Measurements from ENCODE around the gene SNX21. TPM values are rescaled to one million over a fixed set of nuclear protein-coding genes. Genes with fewer than 3 reads are reported as not detected.

SNX21 gene
- total RNA-seq, 1 donor from 2014 or later = 20.1 TPM

DNA sequence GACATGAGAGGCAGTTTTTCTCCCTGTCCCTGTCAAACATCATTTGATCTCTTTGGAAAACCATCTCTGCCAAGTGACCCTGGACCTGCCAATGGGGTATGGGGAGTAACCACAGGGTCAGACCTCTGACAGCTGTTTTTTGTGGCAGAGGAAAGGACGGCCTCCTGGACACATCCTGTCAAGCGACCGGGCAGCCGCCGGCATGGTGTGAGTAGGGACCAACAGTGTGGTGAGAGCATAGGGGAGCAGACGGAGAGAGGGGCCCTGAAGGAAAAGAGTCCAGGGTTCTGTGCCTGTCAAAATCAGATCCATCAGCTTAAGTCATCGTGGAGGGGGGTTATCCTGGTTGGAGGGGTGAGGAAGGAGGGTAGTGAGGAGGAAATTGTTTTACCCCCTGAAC is 31.7 kb upstream of the SNX21 start:
- DNase-seq (ENCODE audit: low read depth) = no peak
- TF ChIP-seq, protein P1, sequence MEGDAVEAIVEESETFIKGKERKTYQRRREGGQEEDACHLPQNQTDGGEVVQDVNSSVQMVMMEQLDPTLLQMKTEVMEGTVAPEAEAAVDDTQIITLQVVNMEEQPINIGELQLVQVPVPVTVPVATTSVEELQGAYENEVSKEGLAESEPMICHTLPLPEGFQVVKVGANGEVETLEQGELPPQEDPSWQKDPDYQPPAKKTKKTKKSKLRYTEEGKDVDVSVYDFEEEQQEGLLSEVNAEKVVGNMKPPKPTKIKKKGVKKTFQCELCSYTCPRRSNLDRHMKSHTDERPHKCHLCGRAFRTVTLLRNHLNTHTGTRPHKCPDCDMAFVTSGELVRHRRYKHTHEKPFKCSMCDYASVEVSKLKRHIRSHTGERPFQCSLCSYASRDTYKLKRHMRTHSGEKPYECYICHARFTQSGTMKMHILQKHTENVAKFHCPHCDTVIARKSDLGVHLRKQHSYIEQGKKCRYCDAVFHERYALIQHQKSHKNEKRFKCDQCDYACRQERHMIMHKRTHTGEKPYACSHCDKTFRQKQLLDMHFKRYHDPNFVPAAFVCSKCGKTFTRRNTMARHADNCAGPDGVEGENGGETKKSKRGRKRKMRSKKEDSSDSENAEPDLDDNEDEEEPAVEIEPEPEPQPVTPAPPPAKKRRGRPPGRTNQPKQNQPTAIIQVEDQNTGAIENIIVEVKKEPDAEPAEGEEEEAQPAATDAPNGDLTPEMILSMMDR (conservative IDR thresholded peaks at IDR 0.05; ENCODE audit: low read depth, low read length) = no peak
- no peak overlapping the region for H3K4me3 ChIP-seq (ENCODE audit: low read depth, low read length)

DNA sequence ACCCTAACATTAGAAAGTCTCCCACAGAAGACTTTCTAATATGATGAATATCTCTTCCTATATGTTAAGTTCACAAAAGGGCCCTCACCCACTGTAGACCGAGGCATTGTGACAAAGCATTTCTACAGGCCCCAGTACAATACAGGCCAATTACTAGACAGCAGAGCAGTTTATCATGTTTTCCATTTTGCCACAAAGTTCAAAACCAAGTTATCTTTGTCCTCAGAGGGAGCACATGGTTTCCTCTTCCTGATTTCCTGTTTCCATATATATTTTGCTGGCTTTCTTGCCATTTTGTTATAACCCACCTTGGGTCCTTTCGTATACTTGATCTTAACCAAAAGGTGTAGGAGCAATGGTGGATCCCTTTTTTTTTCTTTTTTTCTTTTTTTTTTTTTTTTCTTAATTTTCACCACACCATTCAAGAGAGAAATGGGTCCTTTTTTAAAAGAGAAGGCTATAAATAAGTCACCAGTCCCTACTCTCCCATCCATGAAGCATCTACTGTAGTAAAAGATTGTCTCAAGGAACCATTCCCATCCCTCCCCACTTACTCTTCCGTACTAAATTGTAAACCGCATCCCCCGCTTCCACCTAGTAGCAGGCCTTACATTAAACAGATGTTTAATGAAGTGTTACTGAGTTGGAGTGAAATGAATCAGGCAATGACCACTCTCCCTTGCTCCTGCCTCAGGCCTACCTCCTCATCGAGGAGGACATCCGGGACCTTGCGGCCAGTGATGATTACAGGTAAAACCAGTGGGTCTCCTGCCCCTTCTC is 23.2 kb upstream of the SNX21 start:
- DNase-seq (ENCODE audit: low read depth) = no peak
- TF ChIP-seq, protein P1 (conservative IDR thresholded peaks at IDR 0.05; ENCODE audit: low read depth, low read length) = no peak
- no peak overlapping the region for H3K4me3 ChIP-seq (ENCODE audit: low read depth, low read length)

DNA sequence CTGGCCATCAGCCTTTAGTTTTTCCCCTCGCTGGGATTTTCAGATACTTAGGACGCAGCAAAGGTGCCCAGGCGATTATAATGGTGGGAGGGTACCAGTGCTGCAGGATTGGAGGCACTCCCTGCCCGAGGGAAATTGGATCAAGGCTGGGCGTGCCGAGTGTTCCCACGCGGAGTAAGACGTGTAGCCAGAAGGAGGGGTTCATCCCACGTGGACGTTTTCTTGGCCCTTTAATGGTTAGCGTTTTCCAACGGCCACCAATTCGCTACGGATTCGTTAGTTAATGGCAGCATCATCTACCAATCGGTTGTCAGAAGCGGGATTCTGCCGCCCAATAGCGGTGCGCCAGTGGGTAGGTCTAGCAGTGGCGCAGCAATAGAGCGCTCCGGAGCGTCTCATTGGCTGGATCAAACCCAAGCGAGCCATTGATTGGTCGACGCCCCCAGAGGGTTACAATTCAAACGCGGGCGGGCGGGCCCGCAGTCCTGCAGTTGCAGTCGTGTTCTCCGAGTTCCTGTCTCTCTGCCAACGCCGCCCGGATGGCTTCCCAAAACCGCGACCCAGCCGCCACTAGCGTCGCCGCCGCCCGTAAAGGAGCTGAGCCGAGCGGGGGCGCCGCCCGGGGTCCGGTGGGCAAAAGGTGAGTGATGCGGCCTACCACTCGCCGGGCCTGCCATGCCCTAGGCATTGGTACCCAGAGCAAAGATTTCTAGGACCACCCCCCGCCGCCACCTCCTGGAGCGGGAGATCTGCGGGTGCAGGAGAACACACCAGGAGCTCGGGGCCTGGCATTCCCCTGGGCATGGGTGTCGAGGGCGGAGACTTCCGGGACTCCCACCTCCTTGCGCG is 21.2 kb upstream of the SNX21 start, which contains the start of gene UBE2C:
TSS of gene UBE2C (plus strand) at position 488 of the 849 bp plus-strand sequence. CDS start at position 540, 52 bp downstream.
- TF ChIP-seq, protein P1 (conservative IDR thresholded peaks at IDR 0.05; ENCODE audit: low read depth, low read length) = no peak
- DNase-seq (ENCODE audit: low read depth) = peak; percentile 96
- peak within 1 kb of the TSS; percentile 90 for H3K4me3 ChIP-seq (ENCODE audit: low read depth, low read length)

DNA sequence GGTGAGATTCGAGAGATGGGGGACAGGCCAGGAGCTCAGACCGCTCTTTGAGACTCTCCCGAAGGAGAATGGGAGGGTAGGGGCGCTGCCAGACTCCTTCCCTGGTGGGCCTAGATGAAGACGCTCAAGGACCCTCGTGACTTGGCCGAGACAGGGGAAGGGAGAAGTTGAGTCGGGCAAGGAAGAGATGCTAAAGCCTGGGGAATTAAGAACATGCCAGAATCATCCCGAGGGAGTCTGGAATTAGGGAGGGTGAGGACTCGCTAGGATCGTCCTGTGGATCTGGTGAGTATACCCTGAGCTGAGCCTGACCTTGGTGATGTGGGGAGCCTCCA is 20.6 kb upstream of the SNX21 start:
- TF ChIP-seq, protein P1 (conservative IDR thresholded peaks at IDR 0.05; ENCODE audit: low read depth, low read length) = no peak
- H3K4me3 ChIP-seq (ENCODE audit: low read depth, low read length) = peak overlapping the region; percentile 90
- no peak for DNase-seq (ENCODE audit: low read depth)

DNA sequence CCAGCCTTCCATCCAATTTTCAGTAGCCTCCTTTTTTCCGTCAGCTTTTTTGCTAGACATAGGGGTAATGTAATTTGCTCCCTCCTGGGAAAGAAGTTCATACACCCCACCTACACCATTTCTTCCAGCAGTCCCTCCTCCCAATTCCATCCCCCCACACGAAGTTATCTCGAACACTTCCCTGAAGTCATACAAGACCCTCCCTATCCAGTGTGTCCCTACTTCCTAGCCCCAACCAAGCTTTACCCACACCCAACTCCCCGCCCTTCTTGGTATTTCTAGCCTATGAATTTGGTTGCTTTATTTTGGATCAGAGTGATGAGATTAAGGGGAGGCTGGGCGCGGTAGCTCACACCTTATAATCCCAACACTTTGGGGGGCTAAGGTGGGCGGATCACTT is 20.1 kb upstream of the SNX21 start:
- peak overlapping the region; percentile 90 for H3K4me3 ChIP-seq (ENCODE audit: low read depth, low read length)
- TF ChIP-seq, protein P1 (conservative IDR thresholded peaks at IDR 0.05; ENCODE audit: low read depth, low read length) = no peak
- no peak for DNase-seq (ENCODE audit: low read depth)

DNA sequence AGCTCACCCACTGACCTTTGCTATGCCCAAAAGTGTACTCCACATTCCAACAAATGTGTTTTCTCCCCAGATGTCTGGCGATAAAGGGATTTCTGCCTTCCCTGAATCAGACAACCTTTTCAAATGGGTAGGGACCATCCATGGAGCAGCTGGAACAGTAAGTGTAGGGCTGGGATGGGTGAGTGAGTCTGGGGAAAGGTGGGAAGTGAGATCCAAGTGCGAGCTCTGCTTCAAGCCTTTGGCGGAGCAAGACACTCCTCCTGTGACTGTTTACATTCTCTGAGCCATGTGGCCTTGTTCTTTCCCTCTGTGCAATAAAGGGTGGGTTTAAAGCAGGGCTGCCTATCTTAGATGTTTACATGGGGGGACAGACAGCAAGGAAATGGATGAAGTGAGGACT is 19.3 kb upstream of the SNX21 start:
- TF ChIP-seq, protein P1 (conservative IDR thresholded peaks at IDR 0.05; ENCODE audit: low read depth, low read length) = no peak
- DNase-seq (ENCODE audit: low read depth) = no peak
- no peak overlapping the region for H3K4me3 ChIP-seq (ENCODE audit: low read depth, low read length)

All from epithelial cell of proximal tubule (primary cell).